ENCODE measurements around the gene CAPS.

Gene CAPS

GRCh38 chr19:5936292-5936592, 22.2 kb downstream of the CAPS start:
- no peak for DNase-seq

GRCh38 chr19:5937550-5937949, 23.5 kb downstream of the CAPS start:
- DNase-seq, result no peak

DNA sequence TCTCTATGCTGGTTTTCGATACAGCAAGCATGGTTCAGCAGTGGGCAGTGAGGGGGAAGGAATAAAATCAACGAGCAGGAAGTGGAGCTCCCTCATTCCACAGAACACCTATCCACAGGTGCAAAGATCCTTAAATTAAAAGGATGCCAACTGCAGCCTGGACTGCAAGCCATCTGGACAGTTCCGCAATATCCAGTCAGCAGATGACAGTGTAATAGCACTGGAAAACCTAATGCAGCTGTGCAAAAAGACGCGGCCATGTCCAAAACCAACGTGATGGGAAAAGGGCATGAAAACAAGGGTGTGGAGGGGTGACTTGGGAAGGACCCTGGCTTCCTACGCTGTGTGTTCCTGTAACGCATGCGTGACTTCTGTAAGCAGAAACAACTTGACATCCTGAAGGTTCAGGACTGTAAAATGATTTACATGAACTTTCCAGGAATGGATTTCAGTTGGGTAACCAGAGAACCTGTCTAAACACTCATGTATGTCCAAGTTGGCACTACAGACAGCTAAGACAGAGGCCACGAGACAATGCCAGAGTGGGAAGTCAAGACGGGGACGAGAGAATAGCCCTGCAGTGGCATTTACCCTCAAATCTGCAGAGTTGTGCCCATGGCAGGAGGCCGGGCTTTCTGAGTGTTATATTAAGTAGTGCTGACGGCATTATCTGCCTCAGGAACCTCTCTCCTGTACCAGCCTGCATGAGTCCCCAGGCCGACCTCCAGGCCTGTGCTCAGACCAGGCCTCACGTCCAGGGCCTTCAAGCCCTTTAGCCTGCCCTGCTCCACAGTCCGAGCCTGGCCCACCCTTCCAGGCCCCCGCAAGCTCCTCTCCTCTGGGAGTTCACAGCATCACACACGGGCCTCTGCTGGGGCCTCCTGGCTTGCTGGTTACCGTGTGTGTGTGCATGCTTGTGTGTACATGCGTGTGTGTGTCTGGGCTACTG, 26.5 kb downstream of the CAPS start:
- no peak for DNase-seq

DNA sequence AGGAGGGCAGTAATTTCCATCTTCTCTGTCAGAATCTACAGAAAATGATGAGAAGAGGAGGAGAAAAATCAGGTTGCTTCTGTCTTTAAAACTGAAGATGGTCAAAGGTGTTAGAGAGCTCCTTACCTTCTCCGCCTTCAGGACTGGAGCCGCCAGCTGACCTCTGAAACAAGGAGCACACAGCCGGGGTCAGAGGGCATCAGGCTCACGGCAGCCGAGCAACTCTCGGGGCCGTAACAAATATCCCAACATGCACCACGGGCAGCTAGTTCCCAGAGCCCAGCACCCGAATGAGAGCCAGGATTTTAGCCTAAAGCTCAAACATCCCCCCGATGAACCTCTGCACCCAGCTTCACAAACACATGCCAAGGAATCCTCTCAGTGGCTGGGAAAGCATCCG, 27.6 kb downstream of the CAPS start:
- DNase-seq, result no peak

GRCh38 chr19:5943045-5943444, 29.0 kb downstream of the CAPS start:
- no peak for DNase-seq

DNA sequence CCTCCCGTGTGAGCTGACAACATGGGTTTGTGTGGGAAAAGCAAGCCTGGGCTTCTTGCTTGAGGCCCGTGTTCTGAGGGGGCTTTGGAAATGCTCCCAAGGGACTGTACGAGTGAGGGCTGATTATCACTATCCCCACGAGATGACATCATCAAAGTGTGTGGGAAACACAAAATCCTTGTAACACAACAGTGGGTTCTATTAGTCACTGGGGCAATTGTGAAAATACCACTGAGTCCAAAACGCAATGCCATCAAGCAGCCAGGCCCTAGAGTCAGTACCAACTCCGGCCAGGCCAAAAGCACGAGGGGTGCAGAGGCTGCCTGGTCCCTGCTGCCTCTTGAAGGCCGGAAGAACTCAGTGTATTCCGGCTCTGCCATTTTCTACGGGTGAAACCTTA, 29.6 kb downstream of the CAPS start:
- DNase-seq, result no peak

GRCh38 chr19:5947435-5947834, 33.4 kb downstream of the CAPS start:
- DNase-seq, result no peak

- peak; percentile 19 for DNase-seq
Measured at GRCh38 chr19:5948752-5949564, 34.9 kb downstream of the CAPS start.

- DNase-seq, result peak; percentile 40
Measured at GRCh38 chr19:5949792-5950305, 35.8 kb downstream of the CAPS start.

DNA sequence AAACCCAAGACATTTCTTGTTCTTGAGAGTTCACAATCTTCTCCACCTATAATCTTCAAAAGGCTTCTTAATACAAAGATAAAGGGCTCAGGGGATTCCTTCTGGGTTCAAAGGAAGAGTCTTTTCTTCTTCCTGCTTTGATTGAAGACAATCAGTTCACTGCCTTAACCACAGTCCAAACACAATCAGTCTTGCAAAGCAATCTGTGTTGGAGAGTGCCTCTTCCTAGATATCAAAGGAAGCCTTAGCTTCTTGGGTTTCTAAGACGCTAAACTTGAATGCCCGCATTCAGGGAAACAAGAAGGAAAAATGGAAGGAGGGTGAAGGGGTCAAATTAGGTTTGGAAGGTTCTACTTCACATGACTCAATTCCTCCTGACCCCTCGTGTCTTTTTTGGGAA, 36.7 kb downstream of the CAPS start:
- no peak for DNase-seq

- no peak for DNase-seq
Measured at GRCh38 chr19:5951338-5951861, 37.3 kb downstream of the CAPS start.

DNA sequence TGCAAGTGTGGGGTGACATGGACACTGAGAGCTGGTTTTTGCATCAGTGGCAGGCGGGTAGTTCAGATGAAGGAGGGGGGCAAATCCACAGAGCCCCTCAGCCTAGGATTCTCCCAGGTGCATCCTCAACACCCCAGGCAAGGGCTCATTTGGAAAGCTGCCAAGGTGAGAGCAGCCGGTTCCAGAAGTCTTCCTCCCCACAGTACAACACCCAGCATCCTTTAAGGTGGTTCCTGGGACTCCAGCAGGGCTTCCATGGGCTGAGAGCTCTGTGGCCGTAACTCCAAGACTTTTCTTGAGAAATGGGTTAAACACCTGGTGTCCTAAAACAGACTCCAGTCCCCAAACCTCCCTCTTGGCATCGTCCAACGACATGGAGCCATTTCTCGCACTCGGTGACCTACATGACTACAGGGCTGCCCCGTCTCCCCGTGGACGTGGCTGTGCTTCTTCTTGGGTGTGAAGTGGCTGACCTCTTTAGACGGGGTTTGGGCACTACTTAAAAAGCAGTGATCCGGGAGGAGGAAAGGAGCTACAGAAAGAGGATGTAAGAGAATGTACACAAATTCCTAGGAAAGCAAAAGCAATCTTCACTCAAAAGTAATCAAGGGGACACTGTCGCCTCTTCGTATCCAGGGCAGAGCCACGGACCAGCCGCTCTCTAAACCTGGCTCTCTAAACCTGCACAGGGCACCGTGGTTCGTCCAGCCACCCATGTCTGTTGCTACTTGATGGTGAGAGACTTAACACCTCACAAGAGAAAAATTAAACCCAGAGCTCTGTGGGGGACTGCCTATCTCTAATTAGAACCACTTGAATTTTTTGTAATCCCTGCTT, 38.4 kb downstream of the CAPS start:
- no peak for DNase-seq

GRCh38 chr19:5953030-5953589, 39.1 kb downstream of the CAPS start:
- no peak for DNase-seq

DNA sequence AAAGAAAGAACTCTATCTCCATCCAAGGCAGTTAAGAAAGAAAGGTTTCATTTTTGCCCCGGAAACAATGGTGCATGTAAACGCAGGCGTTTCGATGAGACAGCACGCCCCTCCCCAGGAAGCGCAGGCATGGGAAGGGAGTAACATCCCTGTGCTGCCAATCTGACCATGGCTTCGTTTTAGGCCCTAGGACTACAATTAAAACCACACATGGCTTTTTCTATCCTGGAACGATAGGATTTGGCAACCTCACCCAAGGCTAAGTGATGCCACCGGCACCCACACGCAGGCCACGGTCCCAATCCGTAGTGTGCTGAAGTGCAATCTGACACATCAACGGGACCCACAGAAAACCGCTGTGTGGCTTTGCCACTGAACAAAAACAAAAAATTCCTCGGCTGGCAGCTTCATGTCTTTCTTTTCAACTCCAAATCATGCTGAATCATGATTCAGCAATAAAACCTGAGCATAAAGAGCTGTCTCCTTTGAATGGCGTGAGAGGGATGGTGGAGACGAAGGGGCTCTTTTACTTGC, 39.7 kb downstream of the CAPS start:
- DNase-seq, result peak; percentile 48

DNA sequence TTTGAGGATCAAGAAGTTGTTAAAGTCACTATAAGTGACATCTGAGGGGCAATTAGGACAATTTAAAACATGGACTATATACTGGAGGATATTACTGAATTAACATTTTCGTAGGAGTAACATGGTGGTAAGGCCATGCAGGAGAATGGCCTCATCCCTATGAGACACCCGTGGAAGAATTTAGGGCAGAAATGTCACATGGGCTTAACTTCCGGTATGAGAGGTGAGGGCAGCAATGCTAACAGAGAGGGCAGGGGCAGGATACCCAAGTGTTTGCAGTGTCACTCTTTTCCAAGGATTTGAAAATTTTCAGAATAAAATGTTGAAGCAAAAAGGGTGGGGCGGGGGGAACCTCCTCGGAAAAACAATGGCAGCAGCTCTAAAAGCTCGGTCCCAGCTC, 40.2 kb downstream of the CAPS start:
- no peak for DNase-seq

DNA sequence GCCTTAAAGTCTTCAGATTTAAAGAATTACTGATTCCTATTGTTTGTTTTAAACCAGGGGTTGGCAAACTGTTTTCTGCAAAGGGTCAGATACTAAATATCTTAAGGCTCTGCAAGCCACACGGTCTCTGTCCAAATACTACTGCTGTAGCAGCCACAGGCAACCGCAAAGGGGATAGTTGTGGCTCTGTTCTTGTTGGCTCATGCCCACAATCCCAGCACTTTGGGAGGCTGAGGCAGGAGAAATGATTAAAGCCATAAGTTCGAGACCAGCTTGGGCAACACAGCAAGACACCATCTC, 41.5 kb downstream of the CAPS start:
- no peak for DNase-seq

GRCh38 chr19:5956323-5956722, 42.3 kb downstream of the CAPS start:
- no peak for DNase-seq

DNA sequence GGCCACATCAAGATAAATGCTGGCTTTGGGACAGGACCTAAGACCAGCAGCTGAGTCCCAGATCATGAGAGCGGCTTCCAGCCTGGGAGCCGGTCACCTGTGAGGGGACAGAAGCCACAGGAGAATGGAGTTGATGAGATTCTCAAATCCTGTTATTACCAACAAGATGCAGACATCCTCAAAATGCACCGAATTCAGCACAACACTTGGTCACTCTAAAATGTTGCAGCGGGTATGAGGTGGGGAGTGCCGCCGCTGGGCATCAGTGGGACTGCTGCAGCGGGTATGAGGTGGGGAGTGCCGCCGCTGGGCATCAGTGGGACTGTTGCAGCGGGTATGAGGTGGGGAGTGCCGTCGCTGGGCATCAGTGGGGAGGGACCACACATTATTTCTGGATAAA, 42.7 kb downstream of the CAPS start:
- no peak for DNase-seq

- no peak for DNase-seq
Measured at GRCh38 chr19:5957170-5957569, 43.1 kb downstream of the CAPS start.

DNA sequence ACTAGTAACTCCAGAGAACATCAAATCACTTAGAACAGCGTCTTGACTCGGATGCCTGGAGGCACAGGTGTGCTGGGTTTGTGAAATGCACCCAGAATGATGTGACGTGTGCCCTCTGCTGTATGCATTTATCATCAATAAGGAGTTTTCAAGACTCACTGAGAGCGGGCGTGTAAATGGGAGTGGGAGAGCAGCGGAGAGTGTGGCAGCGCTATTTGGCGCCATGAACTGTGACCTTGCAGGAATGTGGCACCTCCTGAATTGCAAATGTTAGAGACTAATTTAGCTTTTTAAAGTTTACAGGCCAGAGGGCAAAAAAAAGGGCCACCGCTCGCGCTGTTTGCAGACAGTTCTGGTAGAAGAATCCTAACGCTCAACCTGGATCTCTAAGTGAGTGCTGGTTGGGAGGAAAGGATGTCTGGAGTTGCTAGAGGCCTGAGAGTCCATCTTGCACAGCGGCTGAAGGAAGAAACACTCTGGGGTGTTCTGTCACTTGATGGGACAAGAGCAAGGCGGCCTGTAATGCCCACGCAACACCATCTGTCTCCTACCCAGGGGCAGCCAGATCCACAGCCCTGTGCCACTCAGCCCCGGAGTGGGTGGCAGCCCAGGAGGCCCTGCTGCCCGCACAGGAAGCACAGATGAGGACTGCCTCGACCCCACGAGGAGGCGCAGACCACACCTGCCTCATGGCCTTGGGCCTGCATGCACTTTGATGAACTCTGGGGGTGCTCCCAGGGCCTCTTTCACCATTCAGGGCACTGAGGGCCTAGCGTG, 44.2 kb downstream of the CAPS start:
- no peak for DNase-seq

- no peak for DNase-seq
Measured at GRCh38 chr19:5958851-5959122, 44.7 kb downstream of the CAPS start.
